ENCODE measurements around the gene LRRC46. TPM values are rescaled to one million over a fixed set of nuclear protein-coding genes. Genes with fewer than 3 reads are reported as not detected.
A peak's percentile ranks its signal among the peaks of the same experiment; 100 is the strongest.

LRRC46 gene
- total and polyA plus RNA-seq, 2 experiments from 2014 or later = 0.95 TPM; not detected in 1

GRCh38 chr17:47801176-47801765 is 30.2 kb upstream of the LRRC46 start:
- Histone ChIP-seq H2AFZ (no peak overlapping the region), H4K20me1 (ENCODE audit: insufficient read depth) (no peaks in the 10 kb centered on the region), H3K27me3 (replicated peaks; ENCODE audit: insufficient read depth) (peaks cover 3% of the 10 kb centered on the region; the same call in 1 of the 2 replicates), H3F3A (ENCODE audit: insufficient read depth) (no peaks in the 10 kb centered on the region), H3K9me2 (ENCODE audit: insufficient read depth) (no peaks in the 10 kb centered on the region), H3K36me3 (ENCODE audit: low read depth) (no peaks in the 10 kb centered on the region), H3K9me3 (ENCODE audit: low read depth) (no peaks in the 10 kb centered on the region), H3K4me2 (ENCODE audit: unreplicated experiment) (no peak overlapping the region), H3K27ac (no peak overlapping the region), H3K4me3 (no peak overlapping the region), H3K9ac (no peak overlapping the region), H3K4me1 (ENCODE audit: insufficient read depth) (no peaks in the 10 kb centered on the region), H3K79me2 (ENCODE audit: insufficient read depth) (no peaks in the 10 kb centered on the region)
- DNase-seq = no peak
- 59 to 71% methylated on average over 4 of the region's 4 CpGs for WGBS, 2 experiments (ENCODE audit: low coverage in 1 of 2, low lambda C conversion rate in 2 of 2, missing lambda C conversion rate in 2 of 2)
- TF ChIP-seq EZH2phosphoT487 (IDR thresholded peaks at IDR 0.05; ENCODE audit: insufficient read depth, low read depth) = no peak
- in situ Hi-C loops (cut with MboI) = no loop called here

DNA sequence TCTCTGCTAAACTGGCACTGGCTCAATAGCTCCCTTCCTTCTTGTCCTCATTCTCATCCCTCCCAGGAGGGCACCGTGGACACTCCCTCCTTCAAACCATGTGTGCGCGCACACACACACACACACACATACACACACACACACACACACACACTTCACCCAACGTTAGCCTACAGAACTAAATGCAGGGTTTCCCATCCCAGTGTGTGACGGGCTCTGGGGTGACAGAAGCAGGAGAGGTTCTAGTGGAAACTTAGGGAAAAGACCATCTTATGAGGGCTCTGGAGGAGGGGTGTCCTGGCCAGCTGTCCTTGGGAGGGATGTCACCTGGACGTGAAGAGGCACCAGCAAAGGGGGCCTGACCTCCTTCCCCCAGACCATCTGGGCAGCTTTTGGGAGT is 29.6 kb upstream of the LRRC46 start:
- Histone ChIP-seq H3K27me3 (replicated peaks; ENCODE audit: insufficient read depth) (peaks cover 3% of the 10 kb centered on the region; the same call in 1 of the 2 replicates), H3K9ac (no peak overlapping the region), H3K27ac (no peak overlapping the region), H3K4me3 (no peak overlapping the region), H3K9me3 (ENCODE audit: low read depth) (no peaks in the 10 kb centered on the region), H2AFZ (no peak overlapping the region), H4K20me1 (ENCODE audit: insufficient read depth) (no peaks in the 10 kb centered on the region), H3F3A (ENCODE audit: insufficient read depth) (no peaks in the 10 kb centered on the region), H3K4me2 (ENCODE audit: unreplicated experiment) (no peak overlapping the region), H3K9me2 (ENCODE audit: insufficient read depth) (no peaks in the 10 kb centered on the region), H3K79me2 (ENCODE audit: insufficient read depth) (no peaks in the 10 kb centered on the region), H3K36me3 (ENCODE audit: low read depth) (no peaks in the 10 kb centered on the region), H3K4me1 (ENCODE audit: insufficient read depth) (no peaks in the 10 kb centered on the region)
- 17 to 29% methylated on average over 4 to 6 of the region's 6 CpGs for WGBS, 2 experiments (ENCODE audit: low coverage in 1 of 2, low lambda C conversion rate in 2 of 2, missing lambda C conversion rate in 2 of 2)
- TF ChIP-seq EZH2phosphoT487 (IDR thresholded peaks at IDR 0.05; ENCODE audit: insufficient read depth, low read depth) (no peak), EZH2 (IDR thresholded peaks at IDR 0.05; ENCODE audit: insufficient read depth, poor library complexity, severe bottlenecking) (no peak)
- no peak for DNase-seq
- in situ Hi-C loops (cut with MboI) = no loop called here

- in situ Hi-C loops (cut with MboI) = no loop called here
Measured at GRCh38 chr17:47802341-47803022, 29.0 kb upstream of the LRRC46 start.

GRCh38 chr17:47803201-47803600 is 28.3 kb upstream of the LRRC46 start:
- no peak overlapping the region for H3K4me2 ChIP-seq (ENCODE audit: unreplicated experiment)
- WGBS, 2 experiments (ENCODE audit: low coverage in 1 of 2, low lambda C conversion rate in 2 of 2, missing lambda C conversion rate in 2 of 2) = 37 to 44% methylated on average over 5 of the region's 5 CpGs
- H3K4me1 ChIP-seq (ENCODE audit: insufficient read depth) = no peaks in the 10 kb centered on the region

More at GRCh38 chr17:47802341-47803022, 29.0 kb upstream of the LRRC46 start:
- no peak overlapping the region for H3K4me3 ChIP-seq
- TF ChIP-seq EZH2 (IDR thresholded peaks at IDR 0.05; ENCODE audit: insufficient read depth, poor library complexity, severe bottlenecking) (no peak), EZH2phosphoT487 (IDR thresholded peaks at IDR 0.05; ENCODE audit: insufficient read depth, low read depth) (no peak)
- peak; percentile 73 for DNase-seq
- peaks cover 3% of the 10 kb centered on the region; the same call in 1 of the 2 replicates for H3K27me3 ChIP-seq (replicated peaks; ENCODE audit: insufficient read depth)
- no peaks in the 10 kb centered on the region for H3K9me3 ChIP-seq (ENCODE audit: low read depth)
- H3K79me2 ChIP-seq (ENCODE audit: insufficient read depth) = no peaks in the 10 kb centered on the region
- no peak overlapping the region for H3K9ac ChIP-seq
- H3K36me3 ChIP-seq (ENCODE audit: low read depth) = no peaks in the 10 kb centered on the region
- no peak overlapping the region for H2AFZ ChIP-seq
- no peaks in the 10 kb centered on the region for H3K9me2 ChIP-seq (ENCODE audit: insufficient read depth)
- H4K20me1 ChIP-seq (ENCODE audit: insufficient read depth) = no peaks in the 10 kb centered on the region
- no peaks in the 10 kb centered on the region for H3F3A ChIP-seq (ENCODE audit: insufficient read depth)
- no peaks in the 10 kb centered on the region for H3K4me1 ChIP-seq (ENCODE audit: insufficient read depth)
- H3K4me2 ChIP-seq (ENCODE audit: unreplicated experiment) = no peak overlapping the region
- WGBS, 2 experiments (ENCODE audit: low coverage in 1 of 2, low lambda C conversion rate in 2 of 2, missing lambda C conversion rate in 2 of 2) = 24 to 26% methylated on average over 9 of the region's 9 CpGs
- H3K27ac ChIP-seq = no peak overlapping the region

More at GRCh38 chr17:47803201-47803600, 28.3 kb upstream of the LRRC46 start:
- Histone ChIP-seq H2AFZ (no peak overlapping the region), H3K27me3 (replicated peaks; ENCODE audit: insufficient read depth) (peaks cover 3% of the 10 kb centered on the region; the same call in 1 of the 2 replicates), H3K36me3 (ENCODE audit: low read depth) (no peaks in the 10 kb centered on the region), H3K27ac (no peak overlapping the region), H3K9ac (no peak overlapping the region), H3K9me3 (ENCODE audit: low read depth) (no peaks in the 10 kb centered on the region), H3K4me3 (no peak overlapping the region), H3K79me2 (ENCODE audit: insufficient read depth) (no peaks in the 10 kb centered on the region), H3F3A (ENCODE audit: insufficient read depth) (no peaks in the 10 kb centered on the region), H4K20me1 (ENCODE audit: insufficient read depth) (no peaks in the 10 kb centered on the region), H3K9me2 (ENCODE audit: insufficient read depth) (no peaks in the 10 kb centered on the region)
- in situ Hi-C loops (cut with MboI) = no loop called here
- no peak for DNase-seq
- TF ChIP-seq EZH2phosphoT487 (IDR thresholded peaks at IDR 0.05; ENCODE audit: insufficient read depth, low read depth) (no peak), EZH2 (IDR thresholded peaks at IDR 0.05; ENCODE audit: insufficient read depth, poor library complexity, severe bottlenecking) (no peak)
